CD4-positive, alpha-beta T cell treated with Interleukin-4 for 1 hour (primary cell): ENCODE data around the gene LMTK2.
A peak's percentile ranks its signal among the peaks of the same experiment; 100 is the strongest.

Experiments
- DNase-seq, 2 donors: peaks; one replicate each; pipeline ENCODE4 v3.0.0-alpha.2; 2020 to 2022

LMTK2 gene

DNA sequence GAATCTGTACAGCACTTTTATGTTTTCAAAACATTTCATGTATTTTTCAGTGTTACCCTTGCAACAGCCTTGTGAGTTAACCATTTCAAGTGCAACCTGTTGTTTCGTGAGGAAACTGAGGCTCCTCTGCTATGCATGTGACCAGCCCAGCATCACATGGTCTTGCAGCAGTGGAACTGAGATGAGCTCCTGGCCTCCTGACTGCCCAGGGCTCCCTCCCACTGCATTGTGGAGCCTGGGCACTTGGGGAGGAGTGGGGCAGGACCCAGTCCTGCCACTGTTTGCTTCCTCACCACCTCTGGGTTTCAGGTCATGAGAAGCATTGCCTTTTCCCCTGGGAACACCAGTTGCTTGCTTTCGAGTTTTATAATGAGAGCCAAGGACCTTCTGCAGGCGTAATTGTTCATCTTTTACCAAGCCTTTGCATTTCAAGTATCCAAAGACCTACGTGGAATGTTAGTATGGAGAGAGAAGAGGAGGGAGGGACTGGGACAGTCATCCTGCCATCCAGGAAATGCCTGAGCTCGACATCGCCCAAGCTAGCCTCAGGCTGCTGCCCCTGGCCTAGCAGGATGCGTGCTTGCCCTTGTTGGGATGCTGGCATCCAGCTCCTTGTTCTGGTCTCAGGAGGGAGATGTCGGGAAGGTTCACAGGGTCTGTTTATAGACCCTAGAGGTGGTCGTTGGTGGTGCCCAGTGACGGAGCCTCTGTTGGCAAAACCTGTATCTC, 72.3 kb downstream of the LMTK2 start:
- DNase-seq: no peak

GRCh38 chr7:98180751-98181150, 74.1 kb downstream of the LMTK2 start:
- DNase-seq: no peak

GRCh38 chr7:98185101-98185500, 78.4 kb downstream of the LMTK2 start:
- no peak for DNase-seq

DNA sequence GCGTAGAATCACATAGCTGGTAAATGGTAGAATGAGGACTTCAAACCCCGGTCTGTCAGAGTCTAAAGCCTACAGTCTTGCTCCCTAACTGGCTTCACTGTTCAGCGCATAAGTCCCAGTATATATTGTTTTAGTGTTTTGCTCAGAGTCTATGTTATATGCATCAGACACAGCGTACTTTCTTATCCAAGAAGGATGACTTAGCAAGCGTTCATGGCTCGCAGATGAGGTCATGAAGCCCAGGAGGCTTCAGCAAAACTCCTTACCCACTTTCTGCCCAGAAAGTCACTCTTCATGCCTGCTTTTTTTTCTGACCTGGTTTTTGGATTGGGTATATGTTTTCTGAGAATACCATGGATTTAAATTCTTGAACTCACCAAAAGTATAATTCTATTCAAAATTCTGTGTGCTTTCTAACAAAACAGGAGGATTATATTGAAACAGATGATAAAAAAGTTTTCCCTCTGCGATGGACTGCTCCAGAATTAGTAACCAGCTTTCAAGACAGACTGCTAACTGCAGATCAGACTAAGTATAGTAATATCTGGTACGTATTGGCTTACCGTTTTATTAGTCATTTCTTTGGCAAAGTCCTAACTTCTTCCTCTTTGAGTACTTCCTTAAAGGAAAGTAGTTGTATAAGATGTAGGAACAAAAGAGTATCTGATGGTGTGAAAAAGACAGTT, 79.9 kb downstream of the LMTK2 start:
- no peak for DNase-seq

DNA sequence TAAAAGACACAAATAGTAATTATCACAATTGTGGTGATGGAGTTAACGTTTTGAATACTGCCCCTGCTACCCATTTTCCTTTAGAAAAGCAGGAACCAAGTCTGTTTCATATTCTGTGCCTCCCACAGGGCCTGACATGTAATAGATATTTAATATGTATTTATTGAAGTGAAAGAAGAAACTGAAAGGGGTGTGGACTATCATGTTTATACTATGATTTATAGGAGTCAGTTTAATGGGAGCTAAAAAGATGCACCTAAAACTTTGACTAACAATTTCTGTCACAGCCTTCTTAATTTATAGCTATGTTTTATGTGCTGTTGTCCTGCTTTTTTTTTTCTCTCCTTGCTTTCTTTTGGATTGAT, 80.5 kb downstream of the LMTK2 start:
- no peak for DNase-seq

DNA sequence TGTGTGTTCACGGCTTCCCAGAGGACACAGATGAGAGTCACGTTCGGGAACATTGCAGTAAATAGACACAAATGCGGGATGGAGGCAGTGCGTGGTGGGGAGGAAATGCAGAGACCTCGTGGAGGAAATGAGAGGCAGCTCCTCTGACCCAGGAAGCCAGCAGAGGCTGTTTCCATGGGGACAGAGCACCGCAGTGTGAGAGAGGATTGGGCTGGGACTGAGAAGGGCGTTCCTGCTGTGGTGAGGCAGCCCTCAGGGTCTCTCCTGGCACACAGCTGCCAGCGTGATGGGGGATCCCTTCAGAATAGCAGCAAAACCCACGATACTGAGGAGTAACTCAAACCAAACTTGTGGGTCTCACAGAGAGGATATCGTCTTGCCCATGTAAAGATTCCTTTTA, 82.9 kb downstream of the LMTK2 start:
- no peak for DNase-seq

DNA sequence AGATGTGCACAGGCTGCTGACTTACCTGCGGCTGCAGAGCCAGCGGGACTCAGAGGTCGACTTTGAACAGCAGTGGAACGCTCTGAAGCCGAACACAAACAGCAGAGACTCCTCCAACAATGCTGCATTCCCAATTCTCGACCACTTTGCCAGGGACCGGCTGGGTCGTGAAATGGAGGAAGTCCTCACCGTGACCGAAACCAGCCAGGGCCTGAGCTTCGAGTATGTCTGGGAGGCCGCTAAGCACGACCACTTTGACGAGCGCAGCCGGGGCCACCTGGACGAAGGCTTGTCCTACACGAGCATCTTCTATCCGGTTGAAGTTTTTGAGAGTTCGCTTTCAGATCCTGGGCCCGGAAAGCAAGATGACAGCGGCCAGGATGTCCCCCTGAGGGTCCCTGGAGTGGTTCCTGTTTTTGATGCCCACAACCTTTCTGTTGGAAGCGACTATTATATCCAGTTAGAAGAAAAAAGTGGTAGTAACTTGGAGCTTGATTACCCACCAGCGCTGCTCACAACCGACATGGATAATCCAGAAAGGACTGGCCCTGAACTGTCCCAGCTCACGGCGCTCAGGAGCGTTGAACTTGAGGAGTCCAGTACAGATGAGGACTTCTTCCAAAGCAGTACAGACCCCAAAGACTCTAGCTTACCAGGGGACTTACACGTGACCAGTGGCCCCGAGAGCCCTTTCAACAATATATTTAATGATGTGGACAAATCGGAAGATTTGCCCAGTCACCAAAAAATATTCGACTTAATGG, 85.2 kb downstream of the LMTK2 start:
- DNase-seq: no peak

- DNase-seq: no peak
These were observed 86.3 kb downstream of the LMTK2 start for GRCh38 chr7:98192781-98193457.

DNA sequence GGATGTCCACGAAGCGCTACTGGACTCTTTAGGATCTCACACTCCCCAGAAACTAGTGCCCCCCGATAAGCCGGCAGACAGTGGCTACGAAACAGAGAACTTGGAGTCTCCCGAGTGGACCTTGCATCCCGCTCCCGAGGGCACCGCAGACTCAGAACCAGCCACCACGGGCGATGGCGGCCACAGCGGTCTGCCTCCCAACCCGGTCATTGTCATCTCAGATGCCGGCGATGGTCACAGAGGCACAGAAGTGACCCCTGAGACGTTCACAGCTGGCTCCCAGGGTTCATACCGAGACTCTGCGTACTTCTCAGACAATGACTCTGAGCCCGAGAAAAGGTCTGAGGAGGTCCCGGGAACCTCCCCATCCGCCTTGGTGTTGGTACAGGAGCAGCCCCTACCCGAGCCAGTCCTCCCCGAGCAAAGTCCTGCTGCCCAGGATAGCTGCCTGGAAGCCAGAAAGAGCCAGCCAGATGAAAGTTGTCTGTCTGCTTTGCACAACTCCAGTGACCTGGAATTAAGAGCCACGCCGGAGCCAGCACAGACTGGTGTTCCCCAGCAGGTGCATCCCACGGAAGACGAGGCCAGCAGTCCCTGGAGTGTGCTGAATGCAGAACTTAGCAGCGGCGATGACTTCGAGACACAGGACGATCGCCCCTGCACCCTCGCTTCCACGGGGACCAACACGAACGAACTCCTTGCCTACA, 87.0 kb downstream of the LMTK2 start:
- no peak for DNase-seq

GRCh38 chr7:98194186-98194585, 87.5 kb downstream of the LMTK2 start:
- no peak for DNase-seq

DNA sequence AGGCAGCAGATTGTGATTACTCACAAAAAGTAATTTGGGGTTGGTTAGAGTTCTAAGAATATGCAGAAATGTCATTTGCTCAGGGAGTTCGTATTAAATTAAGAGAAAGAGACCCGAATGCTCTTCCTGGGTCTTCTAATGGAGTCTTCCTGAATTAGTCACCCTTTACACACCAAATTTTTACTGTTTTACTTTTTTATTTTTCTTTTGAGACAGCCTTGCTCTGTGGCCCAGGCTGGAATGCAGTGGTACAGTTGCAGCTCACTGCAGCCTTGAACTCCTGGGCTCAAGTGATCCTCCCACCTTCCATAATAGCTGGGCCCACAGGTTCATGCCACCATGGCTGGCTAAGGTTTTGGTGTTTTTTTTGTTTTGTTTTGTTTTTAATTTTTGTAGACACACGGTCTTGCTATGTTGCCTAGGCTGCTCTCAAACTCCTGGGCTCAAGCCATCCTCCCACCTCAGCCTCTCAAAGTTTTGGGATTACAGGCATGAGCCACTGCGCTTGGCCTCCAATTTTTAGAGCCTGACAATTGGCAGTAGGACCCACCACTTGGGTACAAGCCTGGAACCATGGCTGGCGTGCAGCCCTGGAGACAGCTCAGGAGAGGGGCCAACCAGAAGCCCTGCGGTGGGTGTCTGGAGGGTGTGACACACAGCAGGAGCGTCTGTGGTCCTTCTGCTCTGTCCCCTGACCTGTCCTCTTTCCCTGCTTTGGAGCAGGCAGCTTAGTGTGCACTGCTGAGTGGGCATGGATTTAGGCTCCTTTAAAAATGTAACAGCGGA, 88.2 kb downstream of the LMTK2 start:
- DNase-seq: no peak

- DNase-seq: no peak
These were observed 90.3 kb downstream of the LMTK2 start for GRCh38 chr7:98196706-98197605.

DNA sequence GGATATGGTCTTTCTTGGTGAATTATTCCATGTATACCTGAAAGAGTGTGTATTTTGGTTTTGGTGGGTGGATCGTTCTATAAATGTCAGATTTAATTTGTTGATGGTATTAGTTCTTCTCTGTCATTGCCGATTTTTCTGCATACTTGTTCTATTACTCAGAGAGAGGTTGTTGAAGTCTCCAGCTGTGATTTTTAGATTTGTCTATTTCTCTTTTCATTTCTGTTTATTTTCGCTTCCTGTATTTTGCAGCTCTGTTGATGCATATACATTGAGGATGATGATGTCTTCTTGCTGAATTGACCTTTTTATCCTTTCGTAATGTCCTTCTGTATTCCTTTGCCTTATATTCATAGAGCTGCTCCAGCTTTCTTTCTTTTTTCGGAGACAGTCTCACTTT, 92.5 kb downstream of the LMTK2 start:
- DNase-seq: no peak

DNA sequence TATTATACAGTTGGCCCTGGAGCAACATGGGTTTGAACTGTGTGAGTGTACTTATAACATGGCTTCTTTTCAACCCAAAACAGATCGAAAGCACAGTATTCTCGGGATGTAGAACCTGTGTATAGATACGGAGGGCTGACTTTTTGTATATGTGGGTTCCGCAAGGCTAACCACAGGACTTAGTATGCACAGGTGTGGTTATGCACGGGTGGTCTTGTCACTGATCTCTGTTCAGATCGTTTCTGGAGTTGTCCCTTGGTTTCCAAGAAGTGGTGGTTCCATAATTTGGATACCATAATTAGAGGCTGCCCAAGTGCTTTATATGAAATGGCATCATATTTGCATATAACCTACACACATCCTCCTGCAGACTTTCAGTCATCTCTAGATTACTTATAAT, 93.7 kb downstream of the LMTK2 start:
- DNase-seq: no peak

- DNase-seq: peak; percentile 67 to 82
These were observed 95.9 kb downstream of the LMTK2 start for GRCh38 chr7:98202367-98203195.

DNA sequence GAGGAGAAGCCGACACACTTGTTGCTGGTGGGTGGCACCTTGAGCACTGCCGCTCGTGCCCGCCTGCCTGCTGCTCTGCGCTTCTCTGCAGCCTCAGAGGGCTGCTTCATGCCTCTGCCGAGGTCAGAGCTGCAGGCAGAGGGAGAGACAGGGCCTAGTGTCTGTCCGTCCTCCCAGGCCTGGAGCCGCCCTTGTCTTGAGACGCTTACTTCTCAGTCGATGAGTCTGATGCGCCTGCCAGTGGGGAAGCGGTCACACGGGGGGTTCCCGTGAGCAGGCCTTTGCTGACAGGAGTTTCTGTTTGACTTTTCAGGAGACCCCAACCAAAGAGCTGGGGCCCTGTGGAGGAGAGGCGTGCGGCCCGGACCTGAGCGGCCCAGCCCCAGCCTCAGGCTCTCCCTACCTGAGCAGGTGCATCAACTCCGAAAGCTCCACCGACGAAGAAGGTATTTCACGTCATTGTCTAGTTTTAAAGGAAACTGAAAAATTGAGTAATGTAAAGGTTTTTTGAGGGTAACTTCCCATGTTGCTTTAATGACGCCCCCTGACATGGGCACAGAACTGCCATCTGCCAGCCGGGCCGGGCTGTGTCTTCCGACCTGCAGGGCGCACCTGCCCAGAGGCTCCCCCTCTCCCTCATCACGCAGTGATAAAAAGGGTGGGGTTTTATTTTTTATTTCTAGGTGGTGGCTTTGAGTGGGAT, 96.8 kb downstream of the LMTK2 start:
- no peak for DNase-seq

- DNase-seq: no peak
These were observed 97.4 kb downstream of the LMTK2 start for GRCh38 chr7:98203964-98204605.

DNA sequence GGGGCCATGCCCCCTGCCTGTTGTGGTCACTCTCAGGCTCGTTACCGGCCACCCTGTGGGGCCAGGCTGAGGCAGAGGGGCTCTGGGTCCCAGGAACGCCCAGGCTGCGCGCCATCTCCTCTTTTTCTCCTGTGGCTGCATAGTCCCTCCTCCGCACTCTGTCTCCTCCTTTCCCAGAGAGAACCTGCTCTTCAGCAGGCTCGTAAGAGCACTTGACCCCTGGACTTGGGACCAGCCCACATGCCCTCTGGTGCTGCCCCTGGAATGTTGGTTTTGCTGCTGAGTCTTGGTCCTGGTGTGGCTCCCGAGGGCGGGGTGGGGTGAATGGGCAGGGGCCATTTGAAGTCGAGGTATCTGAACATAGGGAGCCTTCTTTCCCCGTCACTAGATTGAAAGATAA, 98.0 kb downstream of the LMTK2 start:
- DNase-seq: no peak
